Spleen (tissue), 11 donors: ENCODE results near the gene POLA1. TPM values are rescaled to one million over a fixed set of nuclear protein-coding genes. Genes with fewer than 3 reads are reported as not detected.

Source experiments
- DNase-seq: peaks from one replicate; pipeline ENCODE4 v3.0.0-alpha.2; 2020
- H3K27ac ChIP-seq, 8 donors: fragments of 200-600 bp; sonication (generic) in 7 of 8; 1 replicate in 4 of 8; 2 replicates in 4 of 8; pipeline versions ENCODE4 v1.5.0 to v1.8.0; 2016 to 2021; ENCODE audit warnings: inconsistent platforms in 4 of 8, mild to moderate bottlenecking in 4 of 8, moderate library complexity in 1 of 8
- H3K27me3 ChIP-seq, 7 donors: fragments of 200-600 bp; sonication (generic) in 6 of 7; replicated peaks in 1 of 7; 1 replicate in 4 of 7; 2 replicates in 3 of 7; pipeline versions ENCODE4 v1.5.0 to v1.8.0; 2016 to 2021; ENCODE audit warnings: inconsistent platforms in 3 of 7, mild to moderate bottlenecking in 1 of 7
- H3K36me3 ChIP-seq, 6 donors: fragments of 200-600 bp; sonication (generic) in 5 of 6; 1 replicate in 4 of 6; 2 replicates in 2 of 6; pipeline versions ENCODE4 v1.5.0 to v1.8.0; 2016 to 2021; ENCODE audit warnings: inconsistent platforms in 2 of 6
- H3K4me1 ChIP-seq, 6 donors: fragments of 200-600 bp; sonication (generic) in 5 of 6; 1 replicate in 3 of 6; 2 replicates in 3 of 6; pipeline versions ENCODE4 v1.5.0 to v1.8.0; 2016 to 2021; ENCODE audit warnings: inconsistent platforms in 3 of 6
- H3K4me3 ChIP-seq, 8 donors: fragments of 200-600 bp; sonication (generic) in 7 of 8; 1 replicate in 4 of 8; 2 replicates in 4 of 8; pipeline versions ENCODE4 v1.5.0 to v1.8.0; 2016 to 2021; ENCODE audit warnings: inconsistent platforms in 4 of 8, mild to moderate bottlenecking in 4 of 8, moderate library complexity in 2 of 8
- H3K9me3 ChIP-seq, 8 donors: fragments of 200-600 bp; sonication (generic) in 7 of 8; 1 replicate in 4 of 8; 2 replicates in 4 of 8; pipeline versions ENCODE4 v1.5.0 to v1.8.0; 2016 to 2021; ENCODE audit warnings: inconsistent platforms in 4 of 8
- CTCF ChIP-seq, 11 experiments: fragments of 200-600 bp in 7 of 11; fragments of 450-650 bp in 4 of 11; sonication (generic) in 4 of 11; IDR thresholded peaks in 8 of 11; conservative IDR thresholded peaks in 3 of 11; 1 replicate in 7 of 11; 2 replicates in 4 of 11; pipeline versions ENCODE4 v1.4.0 to v1.8.0; 2016 to 2021; ENCODE audit warnings: antibody characterized with exemption in 11 of 11, inconsistent platforms in 4 of 11, mild to moderate bottlenecking in 1 of 11
- POLR2A ChIP-seq, 3 donors: fragments of 450-650 bp; IDR thresholded peaks; one replicate each; pipeline ENCODE4 v1.5.1; 2017; ENCODE audit warnings: antibody characterized with exemption in 3 of 3, mild to moderate bottlenecking in 1 of 3
- POLR2AphosphoS5 ChIP-seq, 3 donors: sonication (generic); formaldehyde crosslinking; IDR thresholded peaks; one replicate each; pipeline ENCODE4 v1.5.1; 2017; ENCODE audit warnings: antibody characterized with exemption in 3 of 3
- WGBS, 5 donors: extraction: QIAGEN DNeasy Blood & Tissue Kit in 3 of 5; methylation state at CpG; one replicate each; pipeline versions ENCODE4 v1.1.5 to v1.1.7; 2013 to 2018; 5-methylcytosine and 5-hydroxymethylcytosine counted together
- intact Hi-C: fragments of 100-400 bp; cut with DNase I; formaldehyde crosslinking; loops from one replicate; pipeline ENCODE4 v1.15.0; 2023; ENCODE audit warnings: low total_unique reads
- polyA plus RNA-seq, 3 donors: library from polyadenylated mRNA; stranded (reverse); fragments of 200-250 nt; gene quantifications; one replicate each; pipeline ENCODE4 v1.2.1, GENCODE V29; 2013
- total RNA-seq, 7 donors: library from RNA; depleted of rRNA in 3 of 7; stranded (reverse); fragments of >200 nt in 3 of 7; fragmentation: NEBNext Ultra II Directional in 4 of 7; extraction: Animal tissue kit (Norgen Biotek cat#: 25700) in 4 of 7; gene quantifications; one replicate each; pipeline versions ENCODE4 v1.1.0 to v1.2.1, GENCODE V29; 2016 to 2021
- donor health status: healthy with polysubstance abuse.
- donor health status: DM: no; HTN: no; CAD: no; lungs with moderate emphysema.
- donor health status: DM: no; HTN: no; CAD: no.
- donor health status: Bipolar disorder and iron deficiency.
- donor health status: healthy.
- donor health status: DM: no; HTN: no; CAD: no.
- donor health status: DM: yes; HTN: yes; CAD: no.

POLA1 gene
- total and polyA plus RNA-seq, 10 donors: 2.1 to 15.4 (median 10.6) TPM

GRCh38 chrX:24985120-24985519 is 291.4 kb downstream of the POLA1 start:
- intact Hi-C loops: no loop called here

GRCh38 chrX:24987731-24988130 is 294.0 kb downstream of the POLA1 start:
- 70 to 97% (median 97%) methylated on average over 4 of the region's 4 CpGs for WGBS, 5 donors
- no peaks in the 10 kb centered on the region for H3K9me3 ChIP-seq
- intact Hi-C loops: no loop called here
- H3K36me3 ChIP-seq: peaks cover 0 to 15% (median 0%) of the 10 kb centered on the region in 6 donors
- no peaks in the 10 kb centered on the region for H3K4me1 ChIP-seq
- TF ChIP-seq POLR2AphosphoS5 (IDR thresholded peaks at IDR 0.05): no peak
- no peak for TF ChIP-seq CTCF (IDR thresholded peaks at IDR 0.05 in 8 of 11, conservative IDR thresholded peaks at IDR 0.05 in 3 of 11)
- no peak for TF ChIP-seq POLR2A (IDR thresholded peaks at IDR 0.05)
- no peak for DNase-seq
- no peak overlapping the region for H3K27ac ChIP-seq
- no peaks in the 10 kb centered on the region for H3K27me3 ChIP-seq
- no peak overlapping the region for H3K4me3 ChIP-seq

More at GRCh38 chrX:24985120-24985519, 291.4 kb downstream of the POLA1 start:
- 61 to 100% (median 94%) methylated on average over 1 of the region's 1 CpG for WGBS, 5 donors
- H3K4me1 ChIP-seq: no peaks in the 10 kb centered on the region
- H3K36me3 ChIP-seq: peaks cover 0 to 15% (median 0%) of the 10 kb centered on the region in 6 donors
- H3K27ac ChIP-seq: no peak overlapping the region
- no peak for TF ChIP-seq POLR2A (IDR thresholded peaks at IDR 0.05)
- no peak for TF ChIP-seq CTCF (IDR thresholded peaks at IDR 0.05 in 8 of 11, conservative IDR thresholded peaks at IDR 0.05 in 3 of 11)
- TF ChIP-seq POLR2AphosphoS5 (IDR thresholded peaks at IDR 0.05): no peak
- H3K9me3 ChIP-seq: no peaks in the 10 kb centered on the region
- DNase-seq: no peak
- no peaks in the 10 kb centered on the region for H3K27me3 ChIP-seq
- H3K4me3 ChIP-seq: no peak overlapping the region

- no peaks in the 10 kb centered on the region for H3K9me3 ChIP-seq
- H3K36me3 ChIP-seq: peaks cover 0 to 15% (median 0%) of the 10 kb centered on the region in 6 donors
- no peak for DNase-seq
- intact Hi-C loops: no loop called here
- TF ChIP-seq CTCF (IDR thresholded peaks at IDR 0.05 in 8 of 11, conservative IDR thresholded peaks at IDR 0.05 in 3 of 11) (no peak), POLR2AphosphoS5 (IDR thresholded peaks at IDR 0.05) (no peak), POLR2A (IDR thresholded peaks at IDR 0.05) (no peak)
- H3K27ac ChIP-seq: no peak overlapping the region
- no peaks in the 10 kb centered on the region for H3K27me3 ChIP-seq
- H3K4me3 ChIP-seq: no peak overlapping the region
- WGBS, 5 donors: 72 to 85% (median 82%) methylated on average over 4 of the region's 4 CpGs
- H3K4me1 ChIP-seq: no peaks in the 10 kb centered on the region
These were observed 294.6 kb downstream of the POLA1 start for GRCh38 chrX:24988314-24988713.

GRCh38 chrX:24990535-24990934 is 296.8 kb downstream of the POLA1 start:
- no peak overlapping the region for H3K27ac ChIP-seq
- no peaks in the 10 kb centered on the region for H3K4me1 ChIP-seq
- intact Hi-C loops: no loop called here
- H3K9me3 ChIP-seq: no peaks in the 10 kb centered on the region
- no peaks in the 10 kb centered on the region for H3K27me3 ChIP-seq
- WGBS, 5 donors: 58 to 93% (median 89%) methylated on average over 8 of the region's 8 CpGs
- DNase-seq: no peak
- TF ChIP-seq POLR2A (IDR thresholded peaks at IDR 0.05): no peak
- TF ChIP-seq CTCF (IDR thresholded peaks at IDR 0.05 in 8 of 11, conservative IDR thresholded peaks at IDR 0.05 in 3 of 11): no peak
- no peak for TF ChIP-seq POLR2AphosphoS5 (IDR thresholded peaks at IDR 0.05)
- peaks cover 0 to 19% (median 0%) of the 10 kb centered on the region in 6 donors for H3K36me3 ChIP-seq
- H3K4me3 ChIP-seq: no peak overlapping the region
